SK-N-SH treated with all-trans-retinoic acid at 6 μM for 48 hours (cell line): Measurements from ENCODE around the gene MFSD6.
"Not testable (repeated sequence)": the region's sequence is repeated elsewhere in the genome, so short reads cannot be mapped to it uniquely, and the experiment has no call there.

Experiments
- ATAC-seq: fragments of 200-7000 bp; cut with Tn5 transposase; 3 replicates; pipeline ENCODE4 v1.9.1; 2020; ENCODE audit warnings: mild to moderate bottlenecking, moderate library complexity
- BACH2 ChIP-seq: fragments of 250-450 bp; sonication (Bioruptor Pico); IDR thresholded peaks from 2 replicates; pipeline ENCODE4 v1.9.0; 2021; ENCODE audit warnings: mild to moderate bottlenecking, borderline replicate concordance
- CSDC2 ChIP-seq: fragments of 250-450 bp; sonication (Bioruptor Pico); IDR thresholded peaks from 2 replicates; pipeline ENCODE4 v1.5.0; 2020; ENCODE audit warnings: mild to moderate bottlenecking, moderate library complexity
- ESRRG ChIP-seq: fragments of 250-450 bp; sonication (Bioruptor Pico); IDR thresholded peaks from 2 replicates; pipeline ENCODE4 v1.6.1; 2021; ENCODE audit warnings: mild to moderate bottlenecking
- ISL1 ChIP-seq: fragments of 250-450 bp; sonication (Bioruptor Pico); IDR thresholded peaks from 2 replicates; pipeline ENCODE4 v2.1.2; 2022; ENCODE audit warnings: mild to moderate bottlenecking, moderate library complexity
- OSR1 ChIP-seq: fragments of 250-450 bp; sonication (Bioruptor Pico); IDR thresholded peaks from 2 replicates; pipeline ENCODE4 v1.8.0; 2022; ENCODE audit warnings: moderate library complexity, mild to moderate bottlenecking, inconsistent platforms
- PPARA ChIP-seq: fragments of 250-450 bp; sonication (Bioruptor Pico); IDR thresholded peaks from 2 replicates; pipeline ENCODE4 v1.5.0; 2020; ENCODE audit warnings: mild to moderate bottlenecking, borderline replicate concordance
- RARB ChIP-seq: fragments of 250-450 bp; sonication (Bioruptor Pico); IDR thresholded peaks from 2 replicates; pipeline ENCODE4 v1.8.0; 2021; ENCODE audit warnings: mild to moderate bottlenecking, moderate library complexity
- SNAI2 ChIP-seq: fragments of 250-450 bp; sonication (Bioruptor Pico); IDR thresholded peaks from 2 replicates; pipeline ENCODE4 v1.5.0; 2020; ENCODE audit warnings: mild to moderate bottlenecking, moderate library complexity
- TCF4 ChIP-seq: fragments of 250-450 bp; sonication (Bioruptor Pico); IDR thresholded peaks from 2 replicates; pipeline ENCODE4 v1.8.0; 2021; ENCODE audit warnings: mild to moderate bottlenecking, moderate library complexity, borderline replicate concordance
- TOX ChIP-seq: fragments of 250-450 bp; sonication (Bioruptor Pico); IDR thresholded peaks from 2 replicates; pipeline ENCODE4 v1.8.0; 2021; ENCODE audit warnings: mild to moderate bottlenecking, moderate library complexity, borderline replicate concordance
- ZC3H10 ChIP-seq: fragments of 250-450 bp; sonication (Bioruptor Pico); IDR thresholded peaks from 2 replicates; pipeline ENCODE4 v1.5.1; 2021; ENCODE audit warnings: mild to moderate bottlenecking, moderate library complexity
- ZFP30 ChIP-seq: fragments of 450-650 bp; formaldehyde crosslinking; IDR thresholded peaks from 2 replicates; pipeline ENCODE4 v1.5.0; 2022; ENCODE audit warnings: mild to moderate bottlenecking, moderate library complexity
- ZNF565 ChIP-seq: fragments of 450-650 bp; formaldehyde crosslinking; conservative IDR thresholded peaks from 2 replicates; pipeline ENCODE4 v1.5.0; 2020; ENCODE audit warnings: low read depth, mild to moderate bottlenecking, moderate library complexity
- ZNF8 ChIP-seq: fragments of 450-650 bp; formaldehyde crosslinking; IDR thresholded peaks from 2 replicates; pipeline ENCODE4 v1.5.0; 2020; ENCODE audit warnings: mild to moderate bottlenecking, moderate library complexity
- TF ChIP-seq, protein P1 (sequence below): fragments of 250-450 bp; sonication (Bioruptor Pico); IDR thresholded peaks from 2 replicates; pipeline ENCODE4 v1.8.0; 2020; ENCODE audit warnings: mild to moderate bottlenecking, moderate library complexity, borderline replicate concordance
- TF ChIP-seq, protein P2 (sequence below): fragments of 250-450 bp; sonication (Bioruptor Pico); IDR thresholded peaks from 2 replicates; pipeline ENCODE4 v1.5.1; 2020; ENCODE audit warnings: low read depth, mild to moderate bottlenecking, moderate library complexity
- TF ChIP-seq, protein P3 (sequence below): fragments of 250-450 bp; sonication (Bioruptor Pico); IDR thresholded peaks from 2 replicates; pipeline ENCODE4 v1.5.0; 2020; ENCODE audit warnings: mild to moderate bottlenecking, moderate library complexity
- TF ChIP-seq, protein P4 (sequence below): fragments of 250-450 bp; sonication (Bioruptor Pico); IDR thresholded peaks from 2 replicates; pipeline ENCODE4 v1.8.0; 2021; ENCODE audit warnings: low read depth, mild to moderate bottlenecking, moderate library complexity, borderline replicate concordance

MFSD6 gene

DNA sequence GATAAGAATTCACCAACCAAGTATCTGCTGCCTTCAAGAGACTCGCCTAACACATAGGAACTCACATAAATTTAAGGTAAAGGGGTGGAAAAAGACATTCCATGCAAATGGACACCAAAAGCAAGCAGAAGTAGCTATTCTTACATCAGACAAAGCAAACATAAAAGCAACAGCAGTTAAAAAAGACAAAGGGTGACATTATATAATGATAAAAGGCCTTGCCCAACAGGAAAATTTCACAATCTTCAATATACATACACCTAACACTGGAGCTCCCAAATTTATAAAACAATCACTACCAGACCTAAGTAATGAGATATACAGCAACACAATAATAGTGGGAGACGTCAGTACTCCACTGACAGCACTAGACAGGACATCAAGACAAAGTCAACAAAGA is 84.9 kb downstream of the MFSD6 start (continued):
- TF ChIP-seq, protein P1, sequence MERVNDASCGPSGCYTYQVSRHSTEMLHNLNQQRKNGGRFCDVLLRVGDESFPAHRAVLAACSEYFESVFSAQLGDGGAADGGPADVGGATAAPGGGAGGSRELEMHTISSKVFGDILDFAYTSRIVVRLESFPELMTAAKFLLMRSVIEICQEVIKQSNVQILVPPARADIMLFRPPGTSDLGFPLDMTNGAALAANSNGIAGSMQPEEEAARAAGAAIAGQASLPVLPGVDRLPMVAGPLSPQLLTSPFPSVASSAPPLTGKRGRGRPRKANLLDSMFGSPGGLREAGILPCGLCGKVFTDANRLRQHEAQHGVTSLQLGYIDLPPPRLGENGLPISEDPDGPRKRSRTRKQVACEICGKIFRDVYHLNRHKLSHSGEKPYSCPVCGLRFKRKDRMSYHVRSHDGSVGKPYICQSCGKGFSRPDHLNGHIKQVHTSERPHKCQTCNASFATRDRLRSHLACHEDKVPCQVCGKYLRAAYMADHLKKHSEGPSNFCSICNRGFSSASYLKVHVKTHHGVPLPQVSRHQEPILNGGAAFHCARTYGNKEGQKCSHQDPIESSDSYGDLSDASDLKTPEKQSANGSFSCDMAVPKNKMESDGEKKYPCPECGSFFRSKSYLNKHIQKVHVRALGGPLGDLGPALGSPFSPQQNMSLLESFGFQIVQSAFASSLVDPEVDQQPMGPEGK (CRISPR knock-in tag), result no peak

GRCh38 chr2:190494600-190495227 is 86.6 kb downstream of the MFSD6 start:
- ATAC-seq, result not testable (repeated sequence)

- ATAC-seq, result no peak
- TF ChIP-seq ISL1 (CRISPR knock-in tag), result no peak
- TF ChIP-seq ZNF8 (CRISPR knock-in tag), result no peak
- no peak for TF ChIP-seq BACH2 (CRISPR knock-in tag)
- no peak for TF ChIP-seq SNAI2
- TF ChIP-seq TOX (CRISPR knock-in tag), result no peak
- TF ChIP-seq ZNF565 (CRISPR knock-in tag), result no peak
- no peak for TF ChIP-seq CSDC2 (CRISPR knock-in tag)
- TF ChIP-seq ZFP30, result no peak
- TF ChIP-seq ZC3H10 (CRISPR knock-in tag), result no peak
- TF ChIP-seq, protein P1 (CRISPR knock-in tag), result no peak
- TF ChIP-seq OSR1 (CRISPR knock-in tag), result no peak
- TF ChIP-seq, protein P2, sequence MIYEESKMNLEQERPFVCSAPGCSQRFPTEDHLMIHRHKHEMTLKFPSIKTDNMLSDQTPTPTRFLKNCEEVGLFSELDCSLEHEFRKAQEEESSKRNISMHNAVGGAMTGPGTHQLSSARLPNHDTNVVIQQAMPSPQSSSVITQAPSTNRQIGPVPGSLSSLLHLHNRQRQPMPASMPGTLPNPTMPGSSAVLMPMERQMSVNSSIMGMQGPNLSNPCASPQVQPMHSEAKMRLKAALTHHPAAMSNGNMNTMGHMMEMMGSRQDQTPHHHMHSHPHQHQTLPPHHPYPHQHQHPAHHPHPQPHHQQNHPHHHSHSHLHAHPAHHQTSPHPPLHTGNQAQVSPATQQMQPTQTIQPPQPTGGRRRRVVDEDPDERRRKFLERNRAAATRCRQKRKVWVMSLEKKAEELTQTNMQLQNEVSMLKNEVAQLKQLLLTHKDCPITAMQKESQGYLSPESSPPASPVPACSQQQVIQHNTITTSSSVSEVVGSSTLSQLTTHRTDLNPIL (CRISPR knock-in tag), result no peak
- TF ChIP-seq, protein P3, sequence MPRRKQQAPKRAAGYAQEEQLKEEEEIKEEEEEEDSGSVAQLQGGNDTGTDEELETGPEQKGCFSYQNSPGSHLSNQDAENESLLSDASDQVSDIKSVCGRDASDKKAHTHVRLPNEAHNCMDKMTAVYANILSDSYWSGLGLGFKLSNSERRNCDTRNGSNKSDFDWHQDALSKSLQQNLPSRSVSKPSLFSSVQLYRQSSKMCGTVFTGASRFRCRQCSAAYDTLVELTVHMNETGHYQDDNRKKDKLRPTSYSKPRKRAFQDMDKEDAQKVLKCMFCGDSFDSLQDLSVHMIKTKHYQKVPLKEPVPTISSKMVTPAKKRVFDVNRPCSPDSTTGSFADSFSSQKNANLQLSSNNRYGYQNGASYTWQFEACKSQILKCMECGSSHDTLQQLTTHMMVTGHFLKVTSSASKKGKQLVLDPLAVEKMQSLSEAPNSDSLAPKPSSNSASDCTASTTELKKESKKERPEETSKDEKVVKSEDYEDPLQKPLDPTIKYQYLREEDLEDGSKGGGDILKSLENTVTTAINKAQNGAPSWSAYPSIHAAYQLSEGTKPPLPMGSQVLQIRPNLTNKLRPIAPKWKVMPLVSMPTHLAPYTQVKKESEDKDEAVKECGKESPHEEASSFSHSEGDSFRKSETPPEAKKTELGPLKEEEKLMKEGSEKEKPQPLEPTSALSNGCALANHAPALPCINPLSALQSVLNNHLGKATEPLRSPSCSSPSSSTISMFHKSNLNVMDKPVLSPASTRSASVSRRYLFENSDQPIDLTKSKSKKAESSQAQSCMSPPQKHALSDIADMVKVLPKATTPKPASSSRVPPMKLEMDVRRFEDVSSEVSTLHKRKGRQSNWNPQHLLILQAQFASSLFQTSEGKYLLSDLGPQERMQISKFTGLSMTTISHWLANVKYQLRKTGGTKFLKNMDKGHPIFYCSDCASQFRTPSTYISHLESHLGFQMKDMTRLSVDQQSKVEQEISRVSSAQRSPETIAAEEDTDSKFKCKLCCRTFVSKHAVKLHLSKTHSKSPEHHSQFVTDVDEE (CRISPR knock-in tag), result no peak
These were observed 89.3 kb downstream of the MFSD6 start for GRCh38 chr2:190497428-190497827.

DNA sequence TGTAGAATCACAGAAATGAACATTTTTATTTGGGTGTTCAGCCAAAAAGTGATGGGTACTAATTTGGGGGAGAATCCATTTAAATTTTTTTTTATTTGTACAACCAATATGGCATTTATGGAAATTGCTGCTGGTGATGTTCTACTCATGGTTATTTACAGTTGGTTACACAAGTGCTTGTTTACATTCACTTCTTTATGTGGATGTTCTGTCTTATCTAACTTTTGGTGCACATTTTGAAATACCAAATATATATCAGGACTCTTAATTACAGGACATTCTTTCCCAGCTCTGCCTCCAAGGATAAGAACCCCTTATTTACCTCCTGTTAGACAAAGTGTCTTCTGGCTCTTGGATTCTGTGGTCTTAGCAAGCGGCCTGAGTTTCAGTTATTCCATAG is 91.1 kb downstream of the MFSD6 start:
- no peak for ATAC-seq
- no peak for TF ChIP-seq OSR1 (CRISPR knock-in tag)
- TF ChIP-seq PPARA, result no peak
- TF ChIP-seq, protein P3 (CRISPR knock-in tag), result no peak
- no peak for TF ChIP-seq ISL1 (CRISPR knock-in tag)
- TF ChIP-seq, protein P4, sequence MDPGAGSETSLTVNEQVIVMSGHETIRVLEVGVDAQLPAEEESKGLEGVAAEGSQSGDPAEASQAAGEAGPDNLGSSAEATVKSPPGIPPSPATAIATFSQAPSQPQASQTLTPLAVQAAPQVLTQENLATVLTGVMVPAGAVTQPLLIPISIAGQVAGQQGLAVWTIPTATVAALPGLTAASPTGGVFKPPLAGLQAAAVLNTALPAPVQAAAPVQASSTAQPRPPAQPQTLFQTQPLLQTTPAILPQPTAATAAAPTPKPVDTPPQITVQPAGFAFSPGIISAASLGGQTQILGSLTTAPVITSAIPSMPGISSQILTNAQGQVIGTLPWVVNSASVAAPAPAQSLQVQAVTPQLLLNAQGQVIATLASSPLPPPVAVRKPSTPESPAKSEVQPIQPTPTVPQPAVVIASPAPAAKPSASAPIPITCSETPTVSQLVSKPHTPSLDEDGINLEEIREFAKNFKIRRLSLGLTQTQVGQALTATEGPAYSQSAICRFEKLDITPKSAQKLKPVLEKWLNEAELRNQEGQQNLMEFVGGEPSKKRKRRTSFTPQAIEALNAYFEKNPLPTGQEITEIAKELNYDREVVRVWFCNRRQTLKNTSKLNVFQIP (CRISPR knock-in tag), result no peak
- no peak for TF ChIP-seq TOX (CRISPR knock-in tag)
- no peak for TF ChIP-seq ZNF8 (CRISPR knock-in tag)
- no peak for TF ChIP-seq ZNF565 (CRISPR knock-in tag)
- no peak for TF ChIP-seq ESRRG (CRISPR knock-in tag)
- TF ChIP-seq RARB (CRISPR knock-in tag), result no peak
- no peak for TF ChIP-seq TCF4 (CRISPR knock-in tag)
- TF ChIP-seq, protein P1 (CRISPR knock-in tag), result no peak
- no peak for TF ChIP-seq ZC3H10 (CRISPR knock-in tag)
- TF ChIP-seq CSDC2 (CRISPR knock-in tag), result no peak
- no peak for TF ChIP-seq SNAI2
- TF ChIP-seq, protein P2 (CRISPR knock-in tag), result no peak
